GM12801 (cell line): ENCODE data around the gene LYZL4.

Source experiments
- TF ChIP-seq, protein P1 (sequence below): IDR thresholded peaks from one replicate; pipeline ENCODE4 v1.5.1; 2011; ENCODE audit warnings: control low read depth; ENCODE audit not compliant: insufficient read length; ENCODE audit errors: extremely low read depth

The LYZL4 gene

DNA sequence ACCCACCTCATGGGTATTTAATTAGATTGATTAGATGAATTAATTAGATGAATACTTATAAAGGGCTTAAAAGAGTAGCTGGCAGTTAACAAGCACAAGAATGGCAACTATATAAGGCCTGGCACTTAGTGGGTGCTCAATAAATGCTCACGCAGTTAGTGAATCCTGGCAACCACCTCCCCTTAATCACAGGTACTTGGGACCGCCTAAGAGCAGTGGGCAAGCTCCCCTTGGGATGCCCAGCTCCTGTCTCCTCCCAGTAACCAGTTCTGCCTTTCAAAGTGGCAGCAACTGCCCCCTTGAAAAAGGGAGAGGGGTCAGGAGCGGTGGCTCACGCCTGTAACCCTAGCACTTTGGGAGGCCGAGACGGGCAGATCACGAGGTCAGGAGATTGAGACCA, 4.6 kb downstream of the LYZL4 start:
- TF ChIP-seq, protein P1, sequence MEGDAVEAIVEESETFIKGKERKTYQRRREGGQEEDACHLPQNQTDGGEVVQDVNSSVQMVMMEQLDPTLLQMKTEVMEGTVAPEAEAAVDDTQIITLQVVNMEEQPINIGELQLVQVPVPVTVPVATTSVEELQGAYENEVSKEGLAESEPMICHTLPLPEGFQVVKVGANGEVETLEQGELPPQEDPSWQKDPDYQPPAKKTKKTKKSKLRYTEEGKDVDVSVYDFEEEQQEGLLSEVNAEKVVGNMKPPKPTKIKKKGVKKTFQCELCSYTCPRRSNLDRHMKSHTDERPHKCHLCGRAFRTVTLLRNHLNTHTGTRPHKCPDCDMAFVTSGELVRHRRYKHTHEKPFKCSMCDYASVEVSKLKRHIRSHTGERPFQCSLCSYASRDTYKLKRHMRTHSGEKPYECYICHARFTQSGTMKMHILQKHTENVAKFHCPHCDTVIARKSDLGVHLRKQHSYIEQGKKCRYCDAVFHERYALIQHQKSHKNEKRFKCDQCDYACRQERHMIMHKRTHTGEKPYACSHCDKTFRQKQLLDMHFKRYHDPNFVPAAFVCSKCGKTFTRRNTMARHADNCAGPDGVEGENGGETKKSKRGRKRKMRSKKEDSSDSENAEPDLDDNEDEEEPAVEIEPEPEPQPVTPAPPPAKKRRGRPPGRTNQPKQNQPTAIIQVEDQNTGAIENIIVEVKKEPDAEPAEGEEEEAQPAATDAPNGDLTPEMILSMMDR = no peak

GRCh38 chr3:42403737-42404136, 6.7 kb downstream of the LYZL4 start:
- TF ChIP-seq, protein P1 = no peak

DNA sequence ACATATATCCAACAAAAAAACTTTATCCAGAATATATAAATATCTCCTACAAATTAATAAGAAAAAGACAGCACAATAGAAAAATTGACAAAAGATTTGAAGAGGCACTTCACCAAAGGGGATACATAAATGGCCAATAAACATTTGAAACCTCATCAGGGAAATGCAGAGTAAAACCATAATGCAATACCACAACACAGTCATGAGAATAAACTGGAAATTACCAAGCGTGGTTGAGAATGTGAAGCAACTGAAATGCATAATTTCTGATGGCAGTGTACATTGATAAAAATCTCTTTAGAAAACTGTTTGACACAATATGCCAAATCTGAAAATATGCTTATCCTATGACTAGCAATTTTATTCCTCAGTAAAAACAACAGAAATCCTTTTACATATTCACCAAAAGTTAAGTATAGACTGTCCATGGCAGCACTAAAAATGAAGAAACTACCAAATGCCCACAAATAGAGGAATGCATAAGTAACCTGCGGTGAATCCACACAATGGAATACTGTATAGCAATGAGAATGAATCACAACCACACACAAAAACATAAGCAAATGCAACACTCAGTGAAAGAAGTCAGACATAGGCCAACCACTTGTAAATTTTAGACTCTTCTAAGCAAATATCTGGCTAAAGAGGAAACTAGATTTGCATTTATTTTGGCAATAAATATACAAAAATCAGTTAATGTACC, 7.9 kb downstream of the LYZL4 start:
- TF ChIP-seq, protein P1 = no peak

- TF ChIP-seq, protein P1 = no peak
These were observed 12.3 kb downstream of the LYZL4 start for GRCh38 chr3:42398080-42398479.

DNA sequence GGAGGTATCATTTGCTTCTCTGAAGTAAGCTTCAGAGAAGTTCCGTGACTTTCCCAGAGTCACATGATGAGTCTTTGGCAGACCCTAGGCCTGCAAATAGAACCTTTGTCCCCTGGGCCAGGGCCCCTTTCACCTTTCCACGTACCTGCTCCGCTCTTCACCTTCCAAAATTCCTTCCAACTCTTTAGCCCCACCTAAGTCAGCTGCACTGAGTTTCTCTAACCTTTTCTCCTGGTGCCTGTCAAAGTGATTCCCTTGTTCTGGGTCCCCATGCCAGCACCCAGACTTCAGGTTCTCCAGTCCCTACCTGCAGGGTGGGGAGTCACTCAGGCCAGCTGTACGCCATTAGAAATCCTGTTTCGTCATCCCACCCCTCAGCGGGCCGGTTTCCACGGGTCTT, 12.8 kb downstream of the LYZL4 start:
- TF ChIP-seq, protein P1 = no peak

- TF ChIP-seq, protein P1 = no peak
These were observed 15.7 kb downstream of the LYZL4 start for GRCh38 chr3:42394579-42395288.

GRCh38 chr3:42387802-42388651, 22.4 kb downstream of the LYZL4 start:
- TF ChIP-seq, protein P1 = no peak
